GM20000 (cell line): ENCODE results near the gene MACC1.
"Not testable (repeated sequence)": the region's sequence is repeated elsewhere in the genome, so short reads cannot be mapped to it uniquely, and the experiment has no call there.

ENCODE experiments used
- DNase-seq: peaks from one replicate; pipeline ENCODE4 v3.0.0; 2012; ENCODE audit warnings: low spot score
- CTCF ChIP-seq: IDR thresholded peaks from 2 replicates; pipeline ENCODE4 v1.5.1; 2012; ENCODE audit warnings: mild to moderate bottlenecking, control low read depth; ENCODE audit errors: extremely low read depth, missing control alignments

The MACC1 gene

GRCh38 chr7:20190560-20191390 lies 26.4 kb downstream of the MACC1 start:
- DNase-seq = no peak
- no peak for TF ChIP-seq CTCF

- no peak for TF ChIP-seq CTCF
- no peak for DNase-seq
Observed at GRCh38 chr7:20189852-20190251, 27.3 kb downstream of the MACC1 start.

GRCh38 chr7:20188567-20188966 lies 28.6 kb downstream of the MACC1 start:
- no peak for DNase-seq
- no peak for TF ChIP-seq CTCF

GRCh38 chr7:20187850-20188249 lies 29.3 kb downstream of the MACC1 start:
- not testable (repeated sequence) for DNase-seq

- no peak for DNase-seq
- no peak for TF ChIP-seq CTCF
Observed at GRCh38 chr7:20185988-20186387, 31.2 kb downstream of the MACC1 start.

- TF ChIP-seq CTCF = no peak
- no peak for DNase-seq
Observed at GRCh38 chr7:20183086-20183485, 34.1 kb downstream of the MACC1 start.

- no peak for DNase-seq
- TF ChIP-seq CTCF = no peak
Observed at GRCh38 chr7:20176578-20177242, 40.5 kb downstream of the MACC1 start.

- no peak for DNase-seq
- TF ChIP-seq CTCF = no peak
Observed at GRCh38 chr7:20173828-20174227, 43.4 kb downstream of the MACC1 start.
